ENCODE results near the gene UTP25. TPM values are rescaled to one million over a fixed set of nuclear protein-coding genes. Genes with fewer than 3 reads are reported as not detected.
"Not testable (repeated sequence)": the region's sequence is repeated elsewhere in the genome, so short reads cannot be mapped to it uniquely, and the experiment has no call there.

Gene UTP25
- total RNA-seq, 1 donor from 2014 or later = 6.4 TPM

DNA sequence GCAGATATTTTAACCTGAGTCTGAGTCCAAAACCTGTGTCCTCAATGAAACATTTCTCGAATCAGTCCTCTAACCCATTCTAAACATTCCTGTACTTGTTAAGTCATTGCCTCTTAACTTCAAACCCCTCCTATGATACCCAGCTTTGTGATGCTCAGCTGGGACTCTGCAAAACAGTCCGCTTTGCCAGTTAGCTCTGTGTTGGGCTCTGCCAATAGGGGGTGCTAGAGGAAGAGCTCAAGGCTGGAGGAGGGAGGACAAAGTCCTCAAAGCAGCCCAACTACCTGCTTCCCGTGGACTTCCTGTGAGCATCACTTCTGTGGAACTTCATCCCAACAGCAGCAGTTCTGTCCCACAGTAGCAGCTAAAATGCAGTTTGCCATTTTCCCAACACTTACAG lies 72.2 kb downstream of the UTP25 start:
- H3K27ac Mint-ChIP-seq = no peak overlapping the region
- H3K4me3 ChIP-seq = no peak overlapping the region
- H3F3A ChIP-seq (ENCODE audit: low read depth) = no peaks in the 10 kb centered on the region
- H3K27me3 Mint-ChIP-seq (ENCODE audit: insufficient read depth, low read depth) = peaks cover 5% of the 10 kb centered on the region
- no peaks in the 10 kb centered on the region for H3K4me1 Mint-ChIP-seq
- no peak overlapping the region for H3K27ac ChIP-seq
- no peaks in the 10 kb centered on the region for H3K9me3 ChIP-seq (ENCODE audit: low read depth)
- H2AFZ ChIP-seq (replicated peaks) = no peak overlapping the region
- no peaks in the 10 kb centered on the region for H3K36me3 Mint-ChIP-seq
- H3K4me3 Mint-ChIP-seq = no peak overlapping the region
- no peak overlapping the region for H3K4me2 ChIP-seq
- peak; percentile 56 for DNase-seq (ENCODE audit: low spot score)
- no peak overlapping the region for H3K9ac ChIP-seq
- TF ChIP-seq, protein P1, sequence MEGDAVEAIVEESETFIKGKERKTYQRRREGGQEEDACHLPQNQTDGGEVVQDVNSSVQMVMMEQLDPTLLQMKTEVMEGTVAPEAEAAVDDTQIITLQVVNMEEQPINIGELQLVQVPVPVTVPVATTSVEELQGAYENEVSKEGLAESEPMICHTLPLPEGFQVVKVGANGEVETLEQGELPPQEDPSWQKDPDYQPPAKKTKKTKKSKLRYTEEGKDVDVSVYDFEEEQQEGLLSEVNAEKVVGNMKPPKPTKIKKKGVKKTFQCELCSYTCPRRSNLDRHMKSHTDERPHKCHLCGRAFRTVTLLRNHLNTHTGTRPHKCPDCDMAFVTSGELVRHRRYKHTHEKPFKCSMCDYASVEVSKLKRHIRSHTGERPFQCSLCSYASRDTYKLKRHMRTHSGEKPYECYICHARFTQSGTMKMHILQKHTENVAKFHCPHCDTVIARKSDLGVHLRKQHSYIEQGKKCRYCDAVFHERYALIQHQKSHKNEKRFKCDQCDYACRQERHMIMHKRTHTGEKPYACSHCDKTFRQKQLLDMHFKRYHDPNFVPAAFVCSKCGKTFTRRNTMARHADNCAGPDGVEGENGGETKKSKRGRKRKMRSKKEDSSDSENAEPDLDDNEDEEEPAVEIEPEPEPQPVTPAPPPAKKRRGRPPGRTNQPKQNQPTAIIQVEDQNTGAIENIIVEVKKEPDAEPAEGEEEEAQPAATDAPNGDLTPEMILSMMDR (IDR thresholded peaks at IDR 0.05) = peak; percentile 55
- no peak for TF ChIP-seq EZH2phosphoT487 (IDR thresholded peaks at IDR 0.05)
- H3K36me3 ChIP-seq = no peaks in the 10 kb centered on the region
- no peaks in the 10 kb centered on the region for H4K20me1 ChIP-seq (ENCODE audit: low read depth)
- H3K9me3 Mint-ChIP-seq = peaks cover 5% of the 10 kb centered on the region
- no peaks in the 10 kb centered on the region for H3K27me3 ChIP-seq
- no peaks in the 10 kb centered on the region for H3K4me1 ChIP-seq
- H3K79me2 ChIP-seq (ENCODE audit: low read depth) = no peaks in the 10 kb centered on the region

DNA sequence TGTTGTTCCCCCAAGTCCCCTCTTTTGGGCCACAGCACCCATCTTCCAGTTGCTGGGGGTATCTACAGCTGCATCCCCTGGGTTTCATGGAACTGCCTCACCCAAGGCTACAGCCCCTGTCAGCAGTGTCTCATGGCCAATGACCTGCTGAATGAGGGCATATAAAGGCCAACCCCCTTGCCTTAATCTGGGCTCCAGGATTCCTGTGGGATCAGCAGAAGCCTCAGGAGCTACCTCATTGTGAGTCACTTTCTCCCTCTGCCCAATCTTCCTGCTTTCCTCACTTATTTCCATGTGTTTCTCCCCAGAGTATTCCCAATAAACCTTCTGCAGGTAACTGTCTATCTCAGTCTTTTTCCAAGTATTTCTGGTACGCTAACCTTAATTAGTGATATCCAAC lies 73.0 kb downstream of the UTP25 start:
- Mint-ChIP-seq H3K4me1 (no peaks in the 10 kb centered on the region), H3K4me3 (no peak overlapping the region), H3K27me3 (ENCODE audit: insufficient read depth, low read depth) (peaks cover 5% of the 10 kb centered on the region), H3K36me3 (no peaks in the 10 kb centered on the region), H3K27ac (no peak overlapping the region), H3K9me3 (peaks cover 5% of the 10 kb centered on the region)
- H3K4me1 ChIP-seq = no peaks in the 10 kb centered on the region
- no peak for DNase-seq (ENCODE audit: low spot score)
- H3K4me3 ChIP-seq = no peak overlapping the region
- H3F3A ChIP-seq (ENCODE audit: low read depth) = no peaks in the 10 kb centered on the region
- H3K27me3 ChIP-seq = no peaks in the 10 kb centered on the region
- H3K36me3 ChIP-seq = no peaks in the 10 kb centered on the region
- TF ChIP-seq EZH2 (IDR thresholded peaks at IDR 0.05) = no peak
- TF ChIP-seq EZH2phosphoT487 (IDR thresholded peaks at IDR 0.05) = no peak
- TF ChIP-seq, protein P1 (IDR thresholded peaks at IDR 0.05) = no peak
- no peak overlapping the region for H2AFZ ChIP-seq (replicated peaks)
- no peaks in the 10 kb centered on the region for H3K79me2 ChIP-seq (ENCODE audit: low read depth)
- no peak overlapping the region for H3K9ac ChIP-seq
- no peaks in the 10 kb centered on the region for H4K20me1 ChIP-seq (ENCODE audit: low read depth)
- H3K27ac ChIP-seq = no peak overlapping the region
- no peaks in the 10 kb centered on the region for H3K9me3 ChIP-seq (ENCODE audit: low read depth)
- H3K4me2 ChIP-seq = no peak overlapping the region

DNA sequence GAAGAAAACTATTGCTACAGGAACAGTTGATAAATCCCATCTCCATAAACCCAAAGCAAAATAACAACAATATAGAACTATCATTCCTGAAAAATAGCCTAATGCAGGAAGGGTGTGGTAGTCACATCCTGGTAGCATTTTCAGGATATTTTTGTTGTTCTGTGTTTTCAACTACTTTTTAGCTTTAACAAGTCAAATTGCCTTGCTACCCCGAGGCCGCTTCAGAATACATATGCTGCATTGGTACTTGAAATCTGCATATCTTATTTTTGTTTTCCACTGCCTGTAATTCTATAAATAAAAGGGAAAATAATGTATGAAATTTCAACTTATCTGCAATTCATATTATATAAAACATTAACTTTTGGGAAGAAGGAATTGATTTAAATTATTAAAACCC lies 73.4 kb downstream of the UTP25 start:
- H3K36me3 ChIP-seq = no peaks in the 10 kb centered on the region
- H3K27ac ChIP-seq = no peak overlapping the region
- H3K4me1 ChIP-seq = no peaks in the 10 kb centered on the region
- no peaks in the 10 kb centered on the region for H3K27me3 ChIP-seq
- Mint-ChIP-seq H3K27me3 (ENCODE audit: insufficient read depth, low read depth) (peaks cover 5% of the 10 kb centered on the region), H3K27ac (no peak overlapping the region), H3K4me3 (no peak overlapping the region), H3K36me3 (no peaks in the 10 kb centered on the region), H3K4me1 (no peaks in the 10 kb centered on the region), H3K9me3 (peaks cover 5% of the 10 kb centered on the region)
- H3K9ac ChIP-seq = no peak overlapping the region
- no peaks in the 10 kb centered on the region for H3K79me2 ChIP-seq (ENCODE audit: low read depth)
- DNase-seq (ENCODE audit: low spot score) = no peak
- no peak overlapping the region for H3K4me2 ChIP-seq
- no peaks in the 10 kb centered on the region for H3K9me3 ChIP-seq (ENCODE audit: low read depth)
- no peaks in the 10 kb centered on the region for H3F3A ChIP-seq (ENCODE audit: low read depth)
- TF ChIP-seq EZH2 (IDR thresholded peaks at IDR 0.05) (no peak), EZH2phosphoT487 (IDR thresholded peaks at IDR 0.05) (no peak)
- TF ChIP-seq, protein P1 (IDR thresholded peaks at IDR 0.05) = no peak
- H3K4me3 ChIP-seq = no peak overlapping the region
- H4K20me1 ChIP-seq (ENCODE audit: low read depth) = no peaks in the 10 kb centered on the region
- H2AFZ ChIP-seq (replicated peaks) = no peak overlapping the region

DNA sequence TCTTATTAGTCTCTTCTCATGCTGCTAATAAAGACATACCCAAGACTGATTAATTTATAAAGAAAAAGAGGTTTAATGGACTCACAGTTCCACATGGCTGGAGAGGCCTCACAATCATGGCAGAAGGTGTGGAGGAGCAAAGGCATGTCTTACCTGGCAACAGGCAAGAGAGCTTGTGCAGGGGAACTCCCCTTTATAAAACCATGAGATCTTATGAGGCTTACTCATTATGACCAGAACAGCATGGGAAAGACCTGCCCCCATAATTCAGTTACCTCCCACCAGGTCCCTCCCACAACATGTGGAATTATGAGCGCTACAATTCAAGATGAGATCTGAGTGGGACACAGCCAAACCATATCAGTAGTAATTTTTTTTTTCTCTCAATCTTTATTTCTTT lies 77.0 kb downstream of the UTP25 start:
- not testable (repeated sequence) for H3K9me3 Mint-ChIP-seq; H3K4me3 Mint-ChIP-seq; H3K9me3 ChIP-seq (ENCODE audit: low read depth); H3K27me3 Mint-ChIP-seq (ENCODE audit: insufficient read depth, low read depth); H3K27ac ChIP-seq; H3K36me3 Mint-ChIP-seq; H2AFZ ChIP-seq (replicated peaks); H4K20me1 ChIP-seq (ENCODE audit: low read depth); H3K4me1 ChIP-seq; DNase-seq (ENCODE audit: low spot score); H3K9ac ChIP-seq; H3F3A ChIP-seq (ENCODE audit: low read depth); H3K4me2 ChIP-seq; H3K27ac Mint-ChIP-seq; H3K4me1 Mint-ChIP-seq; H3K79me2 ChIP-seq (ENCODE audit: low read depth); H3K27me3 ChIP-seq; H3K4me3 ChIP-seq; H3K36me3 ChIP-seq

Other genes starting within 250 kb of the UTP25 start
- 3.6 and 4.3 TPM in 2 replicates for gene CAMK1G, start 244.3 kb upstream of the UTP25 start, total RNA-seq (ENCODE audit: low replicate concordance)
- 0.19 TPM in 1 of 2 replicates, not detected in the other for gene LAMB3, start 175.5 kb upstream of the UTP25 start, total RNA-seq (ENCODE audit: low replicate concordance)
- 0.93 TPM in 1 of 2 replicates, not detected in the other for gene G0S2, start 152.6 kb upstream of the UTP25 start, total RNA-seq (ENCODE audit: low replicate concordance)
- gene HSD11B1, start 123.1 kb upstream of the UTP25 start, total RNA-seq (ENCODE audit: low replicate concordance) = not detected in 2 replicates
- gene TRAF3IP3, start 71.9 kb upstream of the UTP25 start, total RNA-seq (ENCODE audit: low replicate concordance) = not detected in 2 replicates
- 6.9 and 7.7 TPM in 2 replicates for gene C1orf74, start 43.4 kb upstream of the UTP25 start, total RNA-seq (ENCODE audit: low replicate concordance)
- gene IRF6, start 21.8 kb upstream of the UTP25 start, total RNA-seq (ENCODE audit: low replicate concordance) = 0.34 and 3.3 TPM in 2 replicates
- gene SYT14, start 110.2 kb downstream of the UTP25 start, total RNA-seq (ENCODE audit: low replicate concordance) = 8.9 and 16.1 TPM in 2 replicates

All from neural progenitor cell (in vitro differentiated cells).